NCI-H146 treated with DMSO at 0.1 percent for 48 hours (cell line): ENCODE data around the gene GNG7.
"Not testable (repeated sequence)": the region's sequence is repeated elsewhere in the genome, so short reads cannot be mapped to it uniquely, and the experiment has no call there.

Experiments
- DNase-seq: peaks from one replicate; lab custom pipeline; 2025; ENCODE audit not compliant: unreplicated experiment; lab: John Stamatoyannopoulos, UW

GNG7 gene

GRCh38 chr19:2519482-2519881 is 183.0 kb downstream of the GNG7 start:
- no peak for DNase-seq

- DNase-seq = not testable (repeated sequence)
Observed at GRCh38 chr19:2518856-2519255, 183.6 kb downstream of the GNG7 start.

GRCh38 chr19:2517881-2518601 is 184.5 kb downstream of the GNG7 start:
- DNase-seq = no peak

GRCh38 chr19:2516727-2517126 is 185.8 kb downstream of the GNG7 start:
- no peak for DNase-seq

- DNase-seq = no peak
Observed at GRCh38 chr19:2514981-2515518, 187.4 kb downstream of the GNG7 start.

GRCh38 chr19:2512523-2513431 is 189.7 kb downstream of the GNG7 start:
- no peak for DNase-seq

GRCh38 chr19:2511991-2512390 is 190.5 kb downstream of the GNG7 start:
- no peak for DNase-seq

- DNase-seq = no peak
Observed at GRCh38 chr19:2511570-2511969, 190.9 kb downstream of the GNG7 start.

GRCh38 chr19:2509096-2509495 is 193.4 kb downstream of the GNG7 start:
- no peak for DNase-seq

GRCh38 chr19:2507109-2507508 is 195.4 kb downstream of the GNG7 start:
- peak; percentile 30 for DNase-seq

- not testable (repeated sequence) for DNase-seq
Observed at GRCh38 chr19:2506656-2507055, 195.8 kb downstream of the GNG7 start.

- DNase-seq = no peak
Observed at GRCh38 chr19:2503521-2504109, 198.9 kb downstream of the GNG7 start.

- no peak for DNase-seq
Observed at GRCh38 chr19:2500841-2501261, 201.6 kb downstream of the GNG7 start.

- no peak for DNase-seq
Observed at GRCh38 chr19:2500156-2500555, 202.3 kb downstream of the GNG7 start.

GRCh38 chr19:2497186-2497585 is 205.3 kb downstream of the GNG7 start:
- no peak for DNase-seq

GRCh38 chr19:2495651-2496316 is 206.7 kb downstream of the GNG7 start:
- no peak for DNase-seq

- DNase-seq = no peak
Observed at GRCh38 chr19:2495130-2495641, 207.3 kb downstream of the GNG7 start.

GRCh38 chr19:2494447-2495129 is 207.9 kb downstream of the GNG7 start:
- peak; percentile 1 for DNase-seq

GRCh38 chr19:2494084-2494446 is 208.4 kb downstream of the GNG7 start:
- DNase-seq = no peak

- not testable (repeated sequence) for DNase-seq
Observed at GRCh38 chr19:2493448-2493847, 209.0 kb downstream of the GNG7 start.
